Neural cell (in vitro differentiated cells): ENCODE results near the gene PSMD11. TPM values are rescaled to one million over a fixed set of nuclear protein-coding genes. Genes with fewer than 3 reads are reported as not detected.

Experiments used
- H2AFZ ChIP-seq: fragments of 200-600, 300-800 bp; sonication (generic), shearing (Covaris generic); 2 replicates; pipeline ENCODE4 v1.6.0; 2014; ENCODE audit warnings: low read depth, mild to moderate bottlenecking, antibody characterized with exemption, low read length, moderate library complexity
- H3F3A ChIP-seq: fragments of 200-600 bp; shearing (Covaris generic); 2 replicates; pipeline ENCODE4 v1.6.1; 2016; ENCODE audit warnings: mild to moderate bottlenecking, moderate library complexity, mixed read lengths, antibody characterized with exemption, low read length; ENCODE audit not compliant: insufficient read depth, poor library complexity, severe bottlenecking
- H3K27ac ChIP-seq: fragments of 200-600, 300-800 bp; sonication (generic), shearing (Covaris generic); 2 replicates; pipeline ENCODE4 v1.5.1; 2014; ENCODE audit warnings: mild to moderate bottlenecking, low read length, moderate library complexity
- H3K27me3 ChIP-seq: fragments of 300-800, 200-600 bp; sonication (generic), shearing (Covaris generic); 2 replicates; pipeline ENCODE4 v1.6.0; 2014; ENCODE audit warnings: mild to moderate bottlenecking, low read depth, low read length, moderate library complexity; ENCODE audit not compliant: insufficient read depth
- H3K36me3 ChIP-seq: fragments of 300-800, 200-600 bp; sonication (generic), shearing (Covaris generic); 2 replicates; pipeline ENCODE4 v1.5.1; 2014; ENCODE audit warnings: mild to moderate bottlenecking, antibody characterized with exemption, low read length, moderate library complexity; ENCODE audit not compliant: insufficient read depth
- H3K4me2 ChIP-seq: fragments of 300-800, 200-600 bp; sonication (generic), shearing (Covaris generic); 2 replicates; pipeline ENCODE4 v1.6.0; 2014; ENCODE audit warnings: mild to moderate bottlenecking, low read length
- H3K4me3 ChIP-seq: fragments of 300-800, 200-600 bp; sonication (generic), shearing (Covaris generic); 2 replicates; pipeline ENCODE4 v1.5.1; 2014; ENCODE audit warnings: mild to moderate bottlenecking, low read length, moderate library complexity
- H3K79me2 ChIP-seq: fragments of 200-600 bp; shearing (Covaris generic); replicated peaks from 2 replicates; pipeline ENCODE4 v1.6.0; 2014; ENCODE audit warnings: mild to moderate bottlenecking, low read length, moderate library complexity; ENCODE audit not compliant: insufficient read depth
- H3K9ac ChIP-seq: fragments of 300-800, 200-600 bp; sonication (generic), shearing (Covaris generic); 2 replicates; pipeline ENCODE4 v1.6.1; 2016; ENCODE audit warnings: mild to moderate bottlenecking, low read length, mixed read lengths
- H3K9me2 ChIP-seq: fragments of 200-600 bp; shearing (Covaris generic); 2 replicates; pipeline ENCODE4 v1.6.1; 2016; ENCODE audit warnings: mild to moderate bottlenecking, low read length, mixed read lengths; ENCODE audit not compliant: insufficient read depth
- H3K9me3 ChIP-seq: fragments of 200-600, 300-800 bp; sonication (generic), shearing (Covaris generic); 2 replicates; pipeline ENCODE4 v1.6.1; 2016; ENCODE audit warnings: mild to moderate bottlenecking, mixed run types, low read length, moderate library complexity, mixed read lengths
- H4K20me1 ChIP-seq: fragments of 200-600 bp; shearing (Covaris generic); 2 replicates; pipeline ENCODE4 v1.6.1; 2016; ENCODE audit warnings: mild to moderate bottlenecking, mixed run types; ENCODE audit not compliant: insufficient read depth
- CTCF ChIP-seq: fragments of 450-650 bp; IDR thresholded peaks from 2 replicates; pipeline ENCODE4 v1.5.1; 2014; ENCODE audit warnings: antibody characterized with exemption, mild to moderate bottlenecking, moderate library complexity; ENCODE audit not compliant: poor library complexity, severe bottlenecking
- EP300 ChIP-seq: fragments of 450-650 bp; conservative IDR thresholded peaks from 2 replicates; pipeline ENCODE4 v1.6.1; 2014; ENCODE audit warnings: antibody characterized with exemption, mild to moderate bottlenecking, moderate library complexity; ENCODE audit not compliant: poor library complexity, severe bottlenecking
- EZH2 ChIP-seq: fragments of 200-600, 300-800 bp; shearing (Covaris generic), sonication (generic); IDR thresholded peaks from 2 replicates; pipeline ENCODE4 v1.6.1; 2014; ENCODE audit warnings: antibody characterized with exemption, low read length, borderline replicate concordance, mild to moderate bottlenecking; ENCODE audit not compliant: insufficient read depth, poor library complexity, severe bottlenecking
- MXI1 ChIP-seq: fragments of 450-650 bp; conservative IDR thresholded peaks from 2 replicates; pipeline ENCODE4 v1.6.1; 2014; ENCODE audit warnings: antibody characterized with exemption, mild to moderate bottlenecking; ENCODE audit not compliant: poor library complexity, severe bottlenecking
- POLR2AphosphoS5 ChIP-seq: IDR thresholded peaks from 2 replicates; pipeline ENCODE4 v1.6.1; 2012
- RAD21 ChIP-seq: fragments of 450-650 bp; conservative IDR thresholded peaks from 2 replicates; pipeline ENCODE4 v1.6.1; 2014; ENCODE audit warnings: antibody characterized with exemption, mild to moderate bottlenecking, moderate library complexity
- REST ChIP-seq: IDR thresholded peaks from 2 replicates; pipeline ENCODE4 v1.6.1; 2012; ENCODE audit warnings: borderline replicate concordance
- SMC3 ChIP-seq: fragments of 450-650 bp; conservative IDR thresholded peaks from 2 replicates; pipeline ENCODE4 v1.6.1; 2014; ENCODE audit warnings: antibody characterized with exemption, mild to moderate bottlenecking, moderate library complexity; ENCODE audit not compliant: poor library complexity
- TAF1 ChIP-seq: IDR thresholded peaks from 2 replicates; pipeline ENCODE4 v1.6.1; 2012; ENCODE audit warnings: low read depth
- polyA plus RNA-seq: library from polyadenylated mRNA; depleted of rRNA; stranded (reverse); fragments of >200 nt; gene quantifications from 2 replicates; pipeline ENCODE4 v1.2.3, GENCODE V29; 2014

Gene PSMD11
- polyA plus RNA-seq, 1 donor from 2014 or later, result 43.9 TPM

DNA sequence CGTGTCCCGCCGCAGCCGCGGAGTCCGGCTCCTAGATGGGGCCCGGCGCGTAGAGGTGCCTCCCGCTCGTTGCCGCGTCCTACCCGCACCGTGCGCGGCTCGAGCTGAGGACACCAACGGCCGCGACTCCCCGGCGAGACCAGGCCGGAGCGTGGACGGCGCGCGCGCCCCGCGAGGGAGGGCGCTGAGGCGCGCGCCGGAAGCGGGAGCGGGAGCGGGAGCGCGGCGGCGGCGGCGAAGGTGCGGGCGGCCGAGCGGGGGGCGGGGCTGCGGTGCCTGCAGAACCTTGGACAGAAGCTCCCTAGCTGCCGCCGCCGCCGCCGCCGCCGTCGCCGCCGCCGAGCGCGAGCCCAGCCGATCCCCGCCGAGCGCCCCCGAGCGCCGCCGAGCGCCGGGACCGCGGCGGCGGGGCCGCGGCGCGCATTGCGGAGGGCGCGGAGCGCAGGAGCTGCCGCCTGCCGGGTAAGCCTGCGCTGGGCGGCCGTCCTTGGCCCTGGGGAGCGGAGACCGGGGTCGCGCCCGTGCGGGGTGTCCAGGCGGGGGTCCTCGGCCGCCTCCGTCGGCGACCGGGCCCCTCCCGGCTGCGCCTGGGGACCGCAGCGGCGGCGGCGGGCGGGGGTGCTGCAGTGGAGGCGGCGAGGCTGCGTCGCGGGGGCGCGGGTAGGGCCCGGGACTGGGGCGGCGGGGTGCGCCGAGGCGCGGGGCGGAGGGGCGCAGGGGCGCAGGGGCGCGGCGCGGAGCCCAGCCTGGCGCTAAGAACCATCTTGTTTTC lies 42.6 kb downstream of the PSMD11 start, which contains the start of gene CDK5R1:
Gene CDK5R1 (plus strand): TSS at position 293 of the 772 bp plus-strand sequence. CDS start 628 bp downstream, outside the sequence.
- Histone ChIP-seq H3K9ac (peak within 1 kb of the TSS; percentile 96), H3K4me2 (peak within 1 kb of the TSS; percentile 50), H3K9me3 (no peaks in the 10 kb centered on the region), H3K27ac (peak within 1 kb of the TSS; percentile 96), H3K9me2 (no peaks in the 10 kb centered on the region), H3F3A (peaks cover 3% of the 10 kb centered on the region), H3K4me3 (peak within 1 kb of the TSS; percentile 88), H3K79me2 (peaks cover 44% of the 10 kb centered on the region), H4K20me1 (peaks cover 10% of the 10 kb centered on the region), H3K36me3 (peaks cover 26% of the 10 kb centered on the region), H3K27me3 (no peaks in the 10 kb centered on the region), H2AFZ (peak within 1 kb of the TSS; percentile 19)
- TF ChIP-seq SMC3, result peak; percentile 51
- no peak for TF ChIP-seq CTCF
- TF ChIP-seq EP300, result peak; percentile 70
- TF ChIP-seq POLR2AphosphoS5, result peak; percentile 22

DNA sequence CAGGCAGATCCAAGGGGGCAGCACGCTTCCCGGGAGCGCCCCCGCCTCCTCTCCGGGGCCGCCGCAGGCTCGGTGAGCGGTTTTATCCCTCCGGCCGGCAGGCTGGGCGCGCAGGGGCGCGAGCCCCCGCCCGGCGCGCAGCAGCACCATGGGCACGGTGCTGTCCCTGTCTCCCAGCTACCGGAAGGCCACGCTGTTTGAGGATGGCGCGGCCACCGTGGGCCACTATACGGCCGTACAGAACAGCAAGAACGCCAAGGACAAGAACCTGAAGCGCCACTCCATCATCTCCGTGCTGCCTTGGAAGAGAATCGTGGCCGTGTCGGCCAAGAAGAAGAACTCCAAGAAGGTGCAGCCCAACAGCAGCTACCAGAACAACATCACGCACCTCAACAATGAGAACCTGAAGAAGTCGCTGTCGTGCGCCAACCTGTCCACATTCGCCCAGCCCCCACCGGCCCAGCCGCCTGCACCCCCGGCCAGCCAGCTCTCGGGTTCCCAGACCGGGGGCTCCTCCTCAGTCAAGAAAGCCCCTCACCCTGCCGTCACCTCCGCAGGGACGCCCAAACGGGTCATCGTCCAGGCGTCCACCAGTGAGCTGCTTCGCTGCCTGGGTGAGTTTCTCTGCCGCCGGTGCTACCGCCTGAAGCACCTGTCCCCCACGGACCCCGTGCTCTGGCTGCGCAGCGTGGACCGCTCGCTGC lies 43.3 kb downstream of the PSMD11 start:
- Histone ChIP-seq H3K9me3 (no peaks in the 10 kb centered on the region), H3K27ac (peak overlapping the region; percentile 96), H3K36me3 (peaks cover 26% of the 10 kb centered on the region), H3K27me3 (no peaks in the 10 kb centered on the region), H2AFZ (no peak overlapping the region), H4K20me1 (peaks cover 10% of the 10 kb centered on the region), H3K79me2 (peaks cover 50% of the 10 kb centered on the region), H3F3A (peaks cover 3% of the 10 kb centered on the region), H3K4me3 (peak overlapping the region; percentile 88), H3K9ac (peak overlapping the region; percentile 96), H3K9me2 (no peaks in the 10 kb centered on the region), H3K4me2 (peak overlapping the region; percentile 50)
- TF ChIP-seq CTCF (peak; percentile 29), TAF1 (peak; percentile 29), RAD21 (peak; percentile 56), POLR2AphosphoS5 (peak; percentile 37), EZH2 (no peak), MXI1 (peak; percentile 70), EP300 (no peak), REST (peak; percentile 51), SMC3 (peak; percentile 52)
